Measurements from ENCODE around the gene OBP2B.

DNA sequence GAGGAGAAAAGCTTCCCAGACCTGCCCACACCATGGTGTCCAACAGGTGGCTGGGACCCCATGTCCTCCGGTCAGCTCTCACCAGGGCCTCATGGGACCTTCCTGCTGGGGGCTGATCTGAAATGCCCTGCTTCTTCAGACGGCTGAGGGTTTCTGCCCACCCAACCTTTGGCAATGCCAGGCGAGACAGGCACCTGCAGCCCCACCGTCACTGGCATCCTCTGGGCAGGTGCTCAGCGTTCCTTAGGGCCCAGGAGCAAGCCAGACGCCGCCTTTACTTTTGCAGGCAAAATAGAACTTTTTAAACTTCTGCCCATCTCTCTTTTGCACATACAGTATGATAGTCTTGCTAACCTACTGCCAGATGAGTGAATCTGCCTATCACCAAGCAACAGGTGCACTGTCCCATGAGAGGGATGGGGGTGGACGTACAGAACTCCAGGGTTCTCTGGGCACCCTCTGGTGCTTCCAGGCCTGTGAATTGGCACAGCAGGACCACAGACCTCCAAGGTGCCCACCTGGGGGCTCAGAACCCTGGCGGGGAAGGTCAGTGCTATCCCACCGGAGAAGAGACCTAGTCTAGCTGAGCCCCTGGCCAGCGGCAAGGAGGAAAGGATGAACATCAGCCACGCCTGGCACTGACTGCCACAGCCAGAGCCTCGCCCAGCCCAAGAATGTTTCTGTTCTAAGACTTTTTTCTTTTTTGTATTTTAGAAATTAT, 7.5 kb downstream of the OBP2B start:
- TF ChIP-seq EZH2 (IDR thresholded peaks at IDR 0.05; ENCODE audit: borderline replicate concordance, low read length) = no peak
- TF ChIP-seq, protein P1, sequence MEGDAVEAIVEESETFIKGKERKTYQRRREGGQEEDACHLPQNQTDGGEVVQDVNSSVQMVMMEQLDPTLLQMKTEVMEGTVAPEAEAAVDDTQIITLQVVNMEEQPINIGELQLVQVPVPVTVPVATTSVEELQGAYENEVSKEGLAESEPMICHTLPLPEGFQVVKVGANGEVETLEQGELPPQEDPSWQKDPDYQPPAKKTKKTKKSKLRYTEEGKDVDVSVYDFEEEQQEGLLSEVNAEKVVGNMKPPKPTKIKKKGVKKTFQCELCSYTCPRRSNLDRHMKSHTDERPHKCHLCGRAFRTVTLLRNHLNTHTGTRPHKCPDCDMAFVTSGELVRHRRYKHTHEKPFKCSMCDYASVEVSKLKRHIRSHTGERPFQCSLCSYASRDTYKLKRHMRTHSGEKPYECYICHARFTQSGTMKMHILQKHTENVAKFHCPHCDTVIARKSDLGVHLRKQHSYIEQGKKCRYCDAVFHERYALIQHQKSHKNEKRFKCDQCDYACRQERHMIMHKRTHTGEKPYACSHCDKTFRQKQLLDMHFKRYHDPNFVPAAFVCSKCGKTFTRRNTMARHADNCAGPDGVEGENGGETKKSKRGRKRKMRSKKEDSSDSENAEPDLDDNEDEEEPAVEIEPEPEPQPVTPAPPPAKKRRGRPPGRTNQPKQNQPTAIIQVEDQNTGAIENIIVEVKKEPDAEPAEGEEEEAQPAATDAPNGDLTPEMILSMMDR (IDR thresholded peaks at IDR 0.05; ENCODE audit: low read length) = no peak
